Heart left ventricle (tissue), 16 donors: Measurements from ENCODE around the gene GPX4. TPM values are rescaled to one million over a fixed set of nuclear protein-coding genes. Genes with fewer than 3 reads are reported as not detected.

ENCODE experiments used
- ATAC-seq, 4 donors: fragments of 200-7000 bp; cut with Tn5 transposase; one replicate each; pipeline ENCODE4 v1.9.1; 2020 to 2022; ENCODE audit warnings: moderate library complexity in 4 of 4, mild to moderate bottlenecking in 3 of 4, moderate number of reproducible peaks in 1 of 4
- DNase-seq, 5 donors: peaks; one replicate each; pipeline ENCODE4 v3.0.0-alpha.2; 2020
- H3K27ac ChIP-seq, 12 donors: fragments of 200-600 bp; sonication (generic) in 4 of 12; one replicate each; pipeline versions ENCODE4 v1.5.0 to v1.8.0; 2016 to 2022; ENCODE audit warnings: mild to moderate bottlenecking in 2 of 12
- H3K27me3 ChIP-seq, 9 donors: fragments of 200-600 bp; sonication (generic) in 2 of 9; one replicate each; pipeline versions ENCODE4 v1.5.1 to v1.8.0; 2016 to 2022; ENCODE audit warnings: mild to moderate bottlenecking in 3 of 9
- H3K36me3 ChIP-seq, 9 donors: fragments of 200-600 bp; sonication (generic) in 2 of 9; one replicate each; pipeline versions ENCODE4 v1.5.0 to v1.8.0; 2018 to 2022; ENCODE audit warnings: mild to moderate bottlenecking in 2 of 9
- H3K4me1 ChIP-seq, 12 donors: fragments of 200-600 bp; sonication (generic) in 4 of 12; one replicate each; pipeline versions ENCODE4 v1.5.0 to v1.8.0; 2016 to 2022; ENCODE audit warnings: mild to moderate bottlenecking in 3 of 12
- H3K4me3 ChIP-seq, 12 donors: fragments of 200-600 bp; sonication (generic) in 4 of 12; one replicate each; pipeline versions ENCODE4 v1.5.0 to v1.8.0; 2017 to 2022; ENCODE audit warnings: mild to moderate bottlenecking in 9 of 12, moderate library complexity in 4 of 12
- H3K9me3 ChIP-seq, 12 donors: fragments of 200-600 bp; sonication (generic) in 4 of 12; one replicate each; pipeline versions ENCODE4 v1.5.0 to v1.8.0; 2016 to 2022; ENCODE audit warnings: mild to moderate bottlenecking in 1 of 12
- CTCF ChIP-seq, 12 donors: fragments of 200-600 bp; sonication (generic) in 4 of 12; IDR thresholded peaks; one replicate each; pipeline versions ENCODE4 v1.5.0 to v1.8.0; 2018 to 2022; ENCODE audit warnings: antibody characterized with exemption in 12 of 12, mild to moderate bottlenecking in 5 of 12
- POLR2A ChIP-seq, 2 donors: fragments of 450-650 bp; IDR thresholded peaks; one replicate each; pipeline ENCODE4 v1.6.1; 2017; ENCODE audit warnings: antibody characterized with exemption in 2 of 2, mild to moderate bottlenecking in 2 of 2, moderate library complexity in 2 of 2
- WGBS, 4 donors: extraction: QIAGEN DNeasy Blood & Tissue Kit in 2 of 4; methylation state at CpG; one replicate each; pipeline versions ENCODE4 v1.1.5 to v1.1.7; 2013 to 2018; 5-methylcytosine and 5-hydroxymethylcytosine counted together
- intact Hi-C, 10 donors: fragments of 100-400 bp; cut with DNase I; formaldehyde crosslinking; loops; one replicate each; pipeline versions ENCODE4 v1.11.1 to v1.14.2; 2022
- polyA plus RNA-seq, 2 donors: library from polyadenylated mRNA; stranded (reverse); fragments of 200-250 nt; gene quantifications; one replicate each; pipeline ENCODE4 v1.2.3, GENCODE V29; 2013
- total RNA-seq, 9 donors: library from RNA; depleted of rRNA in 2 of 9; stranded (reverse); fragments of >200 nt in 2 of 9; fragmentation: NEBNext Ultra II Directional in 3 of 9; extraction: Animal tissue kit (Norgen Biotek cat#: 25700) in 3 of 9; gene quantifications; one replicate each; pipeline versions ENCODE4 v1.1.0 to v1.2.4, GENCODE V29; 2016 to 2023
- donor health status: ischemic (EF 13 %, LVEDD 7.1; RV severe dilation, severe dysfunction).
- donor health status: healthy with polysubstance abuse.
- donor health status: DM: no; HTN: yes; CAD: no.
- donor health status: DM: no; HTN: no; CAD: no.
- donor health status: ischemic (EF 25% LVEDD 6.9; RV normal size, moderate dysfunction).
- donor health status: ischemic (EF 25% LVEDD 5.7; RV mildly dilated, moderate dysfunction).
- donor health status: healthy.
- donor health status: DM: yes; HTN: yes; CAD: no.
- donor health status: ischemic (EF 35%, LVEDD 5.7; RV mildly dilated, moderate dysfunction).
- donor health status: nonischemic (EF 11% LVEDD 7.7; RV severe dilation, severe dysfunction).
- donor health status: DM: yes; HTN: yes; CAD: no.
- donor health status: PGD.
- donor health status: ischemic (EF 29% LVEDD 5.4; RV normal size, mild dysfunction).
- donor health status: nonischemic (EF 23%, LVEDD 6.1; RV moderate dilation, normal function).

GPX4 gene
- total and polyA plus RNA-seq, 11 donors, result 251 to 590 (median 326) TPM

DNA sequence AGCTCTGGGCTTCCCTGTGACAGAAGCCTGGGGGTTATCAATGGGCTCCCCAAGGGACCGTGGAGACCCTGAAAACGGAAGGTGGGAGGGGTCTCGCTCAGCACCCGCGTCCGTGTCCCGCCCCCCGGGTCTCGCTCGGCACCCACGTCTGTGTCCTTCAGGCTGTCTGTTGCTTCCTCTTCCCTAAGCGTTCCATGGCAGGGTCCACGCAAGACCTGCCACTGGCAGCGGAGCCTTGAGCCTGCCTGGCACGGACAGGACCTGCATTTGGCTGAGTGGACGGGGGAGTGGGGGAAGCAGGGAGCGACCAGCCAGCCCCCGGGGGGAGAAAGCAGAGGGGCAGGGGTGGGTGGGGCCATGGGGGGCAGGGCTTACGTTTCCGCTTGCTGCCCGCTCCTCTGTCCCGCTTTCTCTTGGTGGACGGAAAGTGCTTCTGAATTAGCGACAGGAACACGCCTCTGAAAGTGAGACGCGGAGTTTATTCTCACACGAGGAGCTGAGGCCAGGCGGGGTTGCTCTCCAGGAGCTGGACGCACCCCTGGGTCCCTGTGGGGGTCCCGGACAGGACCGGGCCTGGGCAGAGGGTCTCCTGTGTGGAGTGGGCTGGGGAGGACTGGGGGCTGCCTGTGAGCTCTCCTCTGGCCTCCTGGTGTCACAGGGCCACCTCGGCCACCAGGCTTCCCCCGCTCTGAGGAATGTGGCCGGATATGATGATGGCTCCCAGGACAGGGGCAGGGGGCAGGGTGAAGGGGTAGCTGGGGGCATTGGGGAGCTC, 12.0 kb downstream of the GPX4 start:
- peaks cover 2 to 97% (median 74%) of the 10 kb centered on the region in 9 donors for H3K36me3 ChIP-seq
- no peak for ATAC-seq
- no peak overlapping the region for H3K4me3 ChIP-seq
- WGBS, 4 donors, result 86 to 94% (median 93%) methylated on average over 27 to 35 of the region's 35 CpGs
- H3K4me1 ChIP-seq, result peaks cover 5 to 26% (median 16%) of the 10 kb centered on the region in 12 donors
- peak in 2 of 5 donors; percentile 21 to 22 for DNase-seq
- H3K27ac ChIP-seq, result no peak overlapping the region
- TF ChIP-seq CTCF (IDR thresholded peaks at IDR 0.05), result no peak
- TF ChIP-seq POLR2A (IDR thresholded peaks at IDR 0.05), result no peak
- no peaks in the 10 kb centered on the region for H3K9me3 ChIP-seq
- H3K27me3 ChIP-seq, result no peaks in the 10 kb centered on the region
- intact Hi-C loops, result loop anchor here in 1 of 10 donors (5.0 kb wide), 1 partner anchor 56 kb away; the partner anchor contains the start of gene SBNO2

DNA sequence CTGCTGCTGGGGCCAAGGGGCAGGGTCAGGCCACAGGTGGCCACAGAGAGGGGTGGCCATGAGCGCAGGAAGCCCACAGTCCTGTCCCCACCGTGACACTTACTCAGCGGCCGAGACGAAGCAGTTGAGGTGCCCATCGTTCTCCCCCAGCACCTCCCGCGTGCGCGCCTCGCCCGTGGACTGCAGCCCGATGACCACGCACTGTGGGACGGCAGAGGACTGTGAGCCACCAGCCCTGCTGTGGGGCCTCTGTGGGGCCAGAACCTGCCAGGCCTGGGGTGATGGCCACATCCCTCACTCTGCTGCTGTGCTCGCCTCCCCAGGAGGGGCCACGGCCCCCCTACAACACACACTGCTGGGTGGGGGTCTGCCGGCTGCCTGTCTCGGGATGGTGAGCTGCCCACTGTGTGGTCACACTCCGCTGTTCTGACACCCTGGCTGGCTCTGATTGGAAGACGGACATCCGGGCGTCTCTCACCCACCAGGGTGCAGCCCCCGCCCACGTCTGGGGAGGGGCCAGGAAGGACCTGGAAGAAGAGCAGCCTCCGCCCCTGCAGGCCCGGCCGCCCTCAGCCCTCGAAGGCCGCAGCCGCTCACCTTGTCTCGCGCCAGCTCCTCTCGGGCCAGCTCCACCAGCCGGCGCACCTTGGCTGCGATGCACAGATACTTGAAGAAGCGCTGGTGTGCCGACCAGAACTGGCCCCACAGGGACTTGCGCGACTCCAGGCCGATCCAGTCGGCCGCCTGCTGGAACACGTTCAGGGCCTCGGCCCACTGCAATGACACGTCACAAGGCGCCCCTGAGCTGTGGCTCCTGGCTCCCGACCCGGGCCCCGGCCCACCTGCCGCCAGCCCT, 13.2 kb downstream of the GPX4 start:
- no peaks in the 10 kb centered on the region for H3K27me3 ChIP-seq
- TF ChIP-seq CTCF (IDR thresholded peaks at IDR 0.05) (no peak), POLR2A (IDR thresholded peaks at IDR 0.05) (no peak)
- ATAC-seq, result no peak
- intact Hi-C loops, result loop anchor here in 1 of 10 donors (5.0 kb wide), 1 partner anchor 55 kb away; the partner anchor contains the start of gene SBNO2
- no peak overlapping the region for H3K4me3 ChIP-seq
- peaks cover 5 to 23% (median 16%) of the 10 kb centered on the region in 12 donors for H3K4me1 ChIP-seq
- 91 to 95% (median 93%) methylated on average over 36 to 52 of the region's 52 CpGs for WGBS, 4 donors
- no peaks in the 10 kb centered on the region for H3K9me3 ChIP-seq
- DNase-seq, result no peak
- H3K27ac ChIP-seq, result no peak overlapping the region
- peaks cover 2 to 100% (median 77%) of the 10 kb centered on the region in 9 donors for H3K36me3 ChIP-seq

DNA sequence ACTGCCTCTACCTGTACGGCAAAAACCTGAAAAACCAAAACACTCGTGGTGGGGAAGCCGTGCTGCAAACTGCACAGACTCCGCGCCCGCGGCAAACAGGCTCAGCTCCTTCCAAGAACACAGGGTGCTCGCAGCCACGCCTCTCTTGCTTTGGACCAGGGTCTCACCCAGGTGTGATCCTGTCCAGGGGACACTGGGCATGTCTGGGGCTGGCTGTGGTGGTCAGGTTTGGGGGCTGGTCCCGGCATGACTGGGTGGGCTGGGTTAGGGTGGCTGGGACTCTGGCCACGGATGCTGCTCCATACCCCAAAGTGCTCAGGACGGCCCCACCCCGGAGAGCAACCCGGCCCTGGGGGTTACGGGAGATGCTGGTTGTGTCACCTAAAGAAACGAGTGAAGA, 13.9 kb downstream of the GPX4 start:
- H3K27ac ChIP-seq, result no peak overlapping the region
- H3K36me3 ChIP-seq, result peaks cover 2 to 100% (median 82%) of the 10 kb centered on the region in 9 donors
- intact Hi-C loops, result loop anchor here in 1 of 10 donors (5.0 kb wide), 1 partner anchor 55 kb away; the partner anchor contains the start of gene SBNO2
- peaks cover 5 to 21% (median 13%) of the 10 kb centered on the region in 12 donors for H3K4me1 ChIP-seq
- WGBS, 4 donors, result 94 to 97% (median 95%) methylated on average over 10 to 16 of the region's 16 CpGs
- H3K27me3 ChIP-seq, result no peaks in the 10 kb centered on the region
- no peaks in the 10 kb centered on the region for H3K9me3 ChIP-seq
- TF ChIP-seq POLR2A (IDR thresholded peaks at IDR 0.05) (no peak), CTCF (IDR thresholded peaks at IDR 0.05) (no peak)
- no peak overlapping the region for H3K4me3 ChIP-seq
- DNase-seq (no peak), ATAC-seq (no peak)
